Neural cell (in vitro differentiated cells): ENCODE data around the gene ACVR1. TPM values are rescaled to one million over a fixed set of nuclear protein-coding genes. Genes with fewer than 3 reads are reported as not detected.

ENCODE experiments used
- H2AFZ ChIP-seq: fragments of 200-600, 300-800 bp; sonication (generic), shearing (Covaris generic); 2 replicates; pipeline ENCODE4 v1.6.0; 2014; ENCODE audit warnings: low read depth, mild to moderate bottlenecking, antibody characterized with exemption, low read length, moderate library complexity
- H3F3A ChIP-seq: fragments of 200-600 bp; shearing (Covaris generic); 2 replicates; pipeline ENCODE4 v1.6.1; 2016; ENCODE audit warnings: mild to moderate bottlenecking, moderate library complexity, mixed read lengths, antibody characterized with exemption, low read length; ENCODE audit not compliant: insufficient read depth, poor library complexity, severe bottlenecking
- H3K27ac ChIP-seq: fragments of 200-600, 300-800 bp; sonication (generic), shearing (Covaris generic); 2 replicates; pipeline ENCODE4 v1.5.1; 2014; ENCODE audit warnings: mild to moderate bottlenecking, low read length, moderate library complexity
- H3K27me3 ChIP-seq: fragments of 300-800, 200-600 bp; sonication (generic), shearing (Covaris generic); 2 replicates; pipeline ENCODE4 v1.6.0; 2014; ENCODE audit warnings: mild to moderate bottlenecking, low read depth, low read length, moderate library complexity; ENCODE audit not compliant: insufficient read depth
- H3K36me3 ChIP-seq: fragments of 300-800, 200-600 bp; sonication (generic), shearing (Covaris generic); 2 replicates; pipeline ENCODE4 v1.5.1; 2014; ENCODE audit warnings: mild to moderate bottlenecking, antibody characterized with exemption, low read length, moderate library complexity; ENCODE audit not compliant: insufficient read depth
- H3K4me2 ChIP-seq: fragments of 300-800, 200-600 bp; sonication (generic), shearing (Covaris generic); 2 replicates; pipeline ENCODE4 v1.6.0; 2014; ENCODE audit warnings: mild to moderate bottlenecking, low read length
- H3K4me3 ChIP-seq: fragments of 300-800, 200-600 bp; sonication (generic), shearing (Covaris generic); 2 replicates; pipeline ENCODE4 v1.5.1; 2014; ENCODE audit warnings: mild to moderate bottlenecking, low read length, moderate library complexity
- H3K79me2 ChIP-seq: fragments of 200-600 bp; shearing (Covaris generic); replicated peaks from 2 replicates; pipeline ENCODE4 v1.6.0; 2014; ENCODE audit warnings: mild to moderate bottlenecking, low read length, moderate library complexity; ENCODE audit not compliant: insufficient read depth
- H3K9ac ChIP-seq: fragments of 300-800, 200-600 bp; sonication (generic), shearing (Covaris generic); 2 replicates; pipeline ENCODE4 v1.6.1; 2016; ENCODE audit warnings: mild to moderate bottlenecking, low read length, mixed read lengths
- H3K9me2 ChIP-seq: fragments of 200-600 bp; shearing (Covaris generic); 2 replicates; pipeline ENCODE4 v1.6.1; 2016; ENCODE audit warnings: mild to moderate bottlenecking, low read length, mixed read lengths; ENCODE audit not compliant: insufficient read depth
- H3K9me3 ChIP-seq: fragments of 200-600, 300-800 bp; sonication (generic), shearing (Covaris generic); 2 replicates; pipeline ENCODE4 v1.6.1; 2016; ENCODE audit warnings: mild to moderate bottlenecking, mixed run types, low read length, moderate library complexity, mixed read lengths
- H4K20me1 ChIP-seq: fragments of 200-600 bp; shearing (Covaris generic); 2 replicates; pipeline ENCODE4 v1.6.1; 2016; ENCODE audit warnings: mild to moderate bottlenecking, mixed run types; ENCODE audit not compliant: insufficient read depth
- CTCF ChIP-seq: fragments of 450-650 bp; IDR thresholded peaks from 2 replicates; pipeline ENCODE4 v1.5.1; 2014; ENCODE audit warnings: antibody characterized with exemption, mild to moderate bottlenecking, moderate library complexity; ENCODE audit not compliant: poor library complexity, severe bottlenecking
- EP300 ChIP-seq: fragments of 450-650 bp; conservative IDR thresholded peaks from 2 replicates; pipeline ENCODE4 v1.6.1; 2014; ENCODE audit warnings: antibody characterized with exemption, mild to moderate bottlenecking, moderate library complexity; ENCODE audit not compliant: poor library complexity, severe bottlenecking
- EZH2 ChIP-seq: fragments of 200-600, 300-800 bp; shearing (Covaris generic), sonication (generic); IDR thresholded peaks from 2 replicates; pipeline ENCODE4 v1.6.1; 2014; ENCODE audit warnings: antibody characterized with exemption, low read length, borderline replicate concordance, mild to moderate bottlenecking; ENCODE audit not compliant: insufficient read depth, poor library complexity, severe bottlenecking
- MXI1 ChIP-seq: fragments of 450-650 bp; conservative IDR thresholded peaks from 2 replicates; pipeline ENCODE4 v1.6.1; 2014; ENCODE audit warnings: antibody characterized with exemption, mild to moderate bottlenecking; ENCODE audit not compliant: poor library complexity, severe bottlenecking
- POLR2AphosphoS5 ChIP-seq: IDR thresholded peaks from 2 replicates; pipeline ENCODE4 v1.6.1; 2012
- RAD21 ChIP-seq: fragments of 450-650 bp; conservative IDR thresholded peaks from 2 replicates; pipeline ENCODE4 v1.6.1; 2014; ENCODE audit warnings: antibody characterized with exemption, mild to moderate bottlenecking, moderate library complexity
- REST ChIP-seq: IDR thresholded peaks from 2 replicates; pipeline ENCODE4 v1.6.1; 2012; ENCODE audit warnings: borderline replicate concordance
- SMC3 ChIP-seq: fragments of 450-650 bp; conservative IDR thresholded peaks from 2 replicates; pipeline ENCODE4 v1.6.1; 2014; ENCODE audit warnings: antibody characterized with exemption, mild to moderate bottlenecking, moderate library complexity; ENCODE audit not compliant: poor library complexity
- TAF1 ChIP-seq: IDR thresholded peaks from 2 replicates; pipeline ENCODE4 v1.6.1; 2012; ENCODE audit warnings: low read depth
- polyA plus RNA-seq: library from polyadenylated mRNA; depleted of rRNA; stranded (reverse); fragments of >200 nt; gene quantifications from 2 replicates; pipeline ENCODE4 v1.2.3, GENCODE V29; 2014

Gene ACVR1
- polyA plus RNA-seq, 1 donor from 2014 or later, result 4.0 TPM

- TF ChIP-seq REST (no peak), EZH2 (no peak), MXI1 (no peak), TAF1 (no peak), POLR2AphosphoS5 (no peak)
- no peaks in the 10 kb centered on the region for H3K27me3 ChIP-seq
- H3K36me3 ChIP-seq, result no peaks in the 10 kb centered on the region
- H4K20me1 ChIP-seq, result no peaks in the 10 kb centered on the region
- no peak overlapping the region for H3K27ac ChIP-seq
- no peaks in the 10 kb centered on the region for H3K9me3 ChIP-seq
- H3K79me2 ChIP-seq, result peaks cover 34% of the 10 kb centered on the region
- no peaks in the 10 kb centered on the region for H3K9me2 ChIP-seq
- no peaks in the 10 kb centered on the region for H3F3A ChIP-seq
- H3K4me2 ChIP-seq, result no peak overlapping the region
- H3K4me3 ChIP-seq, result no peak overlapping the region
- H3K9ac ChIP-seq, result no peak overlapping the region
- H2AFZ ChIP-seq, result no peak overlapping the region
These were observed 3.3 kb downstream of the ACVR1 start for GRCh38 chr2:157872791-157873190.

DNA sequence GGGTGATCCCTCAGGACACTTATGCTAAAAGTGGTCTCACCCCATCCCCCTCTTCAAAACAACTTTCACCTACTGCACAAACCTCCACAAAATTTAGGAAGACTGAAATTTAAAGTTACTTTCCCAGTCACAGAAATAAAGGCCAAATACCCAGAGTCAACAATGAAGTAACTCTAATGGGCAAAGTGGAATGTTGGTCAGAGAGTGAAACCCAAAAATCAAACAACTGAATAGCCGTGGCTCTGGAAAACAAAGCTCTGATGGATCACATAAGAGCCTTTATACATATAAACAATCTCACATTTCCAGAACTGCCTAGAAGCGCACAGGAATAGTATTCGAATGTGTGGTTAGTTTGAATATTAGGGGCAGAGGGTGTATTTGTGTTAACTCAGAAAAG, 4.7 kb downstream of the ACVR1 start:
- no peaks in the 10 kb centered on the region for H3K36me3 ChIP-seq
- no peak overlapping the region for H3K9ac ChIP-seq
- H3K9me3 ChIP-seq, result no peaks in the 10 kb centered on the region
- no peak for TF ChIP-seq TAF1
- no peak for TF ChIP-seq REST
- no peak for TF ChIP-seq RAD21
- TF ChIP-seq SMC3, result no peak
- peaks cover 34% of the 10 kb centered on the region for H3K79me2 ChIP-seq
- no peak overlapping the region for H3K4me3 ChIP-seq
- no peak overlapping the region for H3K27ac ChIP-seq
- no peaks in the 10 kb centered on the region for H3K9me2 ChIP-seq
- no peaks in the 10 kb centered on the region for H3F3A ChIP-seq
- H4K20me1 ChIP-seq, result no peaks in the 10 kb centered on the region
- H2AFZ ChIP-seq, result no peak overlapping the region
- H3K27me3 ChIP-seq, result no peaks in the 10 kb centered on the region
- no peak overlapping the region for H3K4me2 ChIP-seq

- H3K27me3 ChIP-seq, result no peaks in the 10 kb centered on the region
- H4K20me1 ChIP-seq, result no peaks in the 10 kb centered on the region
- peaks cover 22% of the 10 kb centered on the region for H3K79me2 ChIP-seq
- no peaks in the 10 kb centered on the region for H3K36me3 ChIP-seq
- H3K4me3 ChIP-seq, result no peak overlapping the region
- TF ChIP-seq POLR2AphosphoS5, result no peak
- TF ChIP-seq TAF1, result no peak
- no peak for TF ChIP-seq MXI1
- no peak for TF ChIP-seq REST
- TF ChIP-seq EP300, result no peak
- TF ChIP-seq EZH2, result no peak
- no peak for TF ChIP-seq RAD21
- no peak for TF ChIP-seq CTCF
- TF ChIP-seq SMC3, result no peak
- H3K9me2 ChIP-seq, result no peaks in the 10 kb centered on the region
- H3K9me3 ChIP-seq, result no peaks in the 10 kb centered on the region
- no peak overlapping the region for H3K9ac ChIP-seq
- no peak overlapping the region for H3K27ac ChIP-seq
- H3F3A ChIP-seq, result no peaks in the 10 kb centered on the region
- H2AFZ ChIP-seq, result no peak overlapping the region
- H3K4me2 ChIP-seq, result no peak overlapping the region
These were observed 7.1 kb downstream of the ACVR1 start for GRCh38 chr2:157868993-157869392.
